AG04450 (cell line): ENCODE data around the gene CASR. TPM values are rescaled to one million over a fixed set of nuclear protein-coding genes. Genes with fewer than 3 reads are reported as not detected.

Experiments used
- CTCF ChIA-PET: fragments of 300-600, 350-600 bp; formaldehyde crosslinking; extraction: SDS; loops from one replicate; lab custom pipeline; 2022; ENCODE audit warnings: antibody characterized with exemption, inconsistent platforms; lab: Charles Lee
- POLR2A ChIA-PET: fragments of 350-600 bp; formaldehyde crosslinking; extraction: SDS; loops from one replicate; lab custom pipeline; 2021; ENCODE audit warnings: antibody characterized with exemption, inconsistent platforms; lab: Yijun Ruan, JAX
- DNase-seq: peaks from one replicate; pipeline ENCODE4 v3.0.0-alpha.2; 2011; ENCODE audit warnings: low read depth, low spot score
- H3K27ac ChIP-seq: one replicate; pipeline ENCODE4 v1.5.1; 2012; ENCODE audit warnings: low read depth, low read length, control low read depth
- H3K27me3 ChIP-seq: one replicate; pipeline ENCODE4 v1.6.0; 2012; ENCODE audit warnings: low read length; ENCODE audit not compliant: control insufficient read depth, insufficient read depth
- H3K4me3 ChIP-seq: 2 replicates; pipeline ENCODE4 v1.5.1; 2011; ENCODE audit warnings: mild to moderate bottlenecking, low read depth, low read length, control low read depth
- H3K9me3 ChIP-seq: 2 replicates; pipeline ENCODE4 v1.5.1; 2012; ENCODE audit warnings: low read length; ENCODE audit not compliant: control insufficient read depth, insufficient read depth
- CTCF ChIP-seq: IDR thresholded peaks from 2 replicates; pipeline ENCODE4 v1.5.1; 2011; ENCODE audit warnings: low read depth, low read length, control low read depth, inconsistent platforms
- polyA plus RNA-seq: library from polyadenylated mRNA; depleted of rRNA; stranded (reverse); fragments of >200 nt; gene quantifications from 2 replicates; pipeline ENCODE4 v1.2.3, GENCODE V29; 2011

CASR gene
- polyA plus RNA-seq, 1 experiment, result not detected

DNA sequence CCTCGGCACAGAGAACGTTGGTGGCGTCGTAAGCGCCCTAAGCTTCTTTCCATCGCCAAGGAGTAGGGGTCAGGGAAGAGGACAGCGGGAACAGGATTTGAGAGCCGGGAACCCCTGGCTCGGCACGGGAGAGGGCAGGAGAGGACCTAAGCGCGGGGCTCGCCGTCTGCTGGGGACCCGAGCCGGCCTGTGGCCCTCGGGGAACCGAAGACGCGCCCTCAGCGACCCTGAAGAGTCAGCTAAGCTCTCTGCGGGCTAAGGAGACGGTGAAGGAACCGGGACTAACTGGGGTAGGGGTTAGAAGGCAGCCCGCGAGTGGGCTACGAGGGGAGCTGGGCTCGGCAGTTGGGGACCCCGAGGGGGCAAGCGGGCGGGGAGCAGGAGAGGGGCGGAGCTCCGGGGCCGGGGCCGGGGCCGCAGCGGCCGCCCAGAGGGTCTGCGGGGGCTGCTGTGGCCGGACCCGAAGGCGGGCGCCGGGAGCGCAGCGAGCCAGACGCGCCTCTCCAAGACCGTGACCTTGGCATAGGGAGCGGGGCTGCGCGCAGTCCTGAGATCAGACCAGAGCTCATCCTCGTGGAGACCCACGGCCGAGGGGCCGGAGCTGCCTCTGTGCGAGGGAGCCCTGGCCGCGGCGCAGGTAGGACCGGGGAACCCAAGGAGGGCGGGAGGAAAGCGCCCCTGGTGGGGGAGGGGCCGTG, 574 bp downstream of the CASR start:
- no peak for DNase-seq
- TF ChIP-seq CTCF, result no peak
- Histone ChIP-seq H3K4me3 (no peak overlapping the region), H3K27me3 (peaks cover 19% of the 10 kb centered on the region), H3K9me3 (no peaks in the 10 kb centered on the region; the same call in 1 of the 2 replicates), H3K27ac (no peak overlapping the region)
- ChIA-PET CTCF (no interaction called here), POLR2A (no interaction called here)

DNA sequence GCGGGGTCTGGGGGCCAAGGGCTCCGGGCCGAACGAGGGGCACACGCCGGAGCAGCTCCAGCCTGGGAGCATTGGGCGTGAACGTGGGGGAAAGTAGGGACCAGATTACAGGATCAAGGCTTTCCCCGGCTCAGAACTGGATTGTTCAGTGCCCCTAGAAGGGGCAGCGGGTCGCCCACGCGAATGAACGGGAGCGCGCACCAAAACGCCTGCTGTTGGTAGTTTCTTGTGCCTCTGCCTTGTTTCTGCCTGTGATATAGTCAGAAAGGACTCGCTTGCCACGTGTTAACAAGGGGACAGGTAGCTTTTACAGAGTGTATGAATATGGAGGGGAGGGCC, 1.1 kb downstream of the CASR start:
- CTCF ChIA-PET, result no interaction called here

DNA sequence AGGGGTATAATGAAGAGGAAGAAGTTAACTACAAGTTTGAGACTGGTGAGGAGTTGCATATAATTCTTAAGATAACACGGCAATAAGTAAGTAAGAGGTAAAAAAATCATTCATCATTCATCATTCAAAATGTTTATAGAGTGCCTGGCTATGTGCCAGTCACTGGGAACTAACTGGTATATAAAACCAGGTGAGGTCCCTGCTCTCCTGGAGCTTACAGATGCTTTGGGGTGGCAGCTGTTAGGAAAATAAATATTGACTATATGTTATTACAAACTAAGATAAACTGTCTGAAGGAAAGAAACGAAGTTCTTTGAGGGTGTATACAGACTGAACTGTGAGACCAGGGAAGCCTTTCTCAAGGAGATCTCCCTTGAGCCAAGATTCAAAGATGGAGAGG, 2.9 kb downstream of the CASR start:
- ChIA-PET CTCF (no interaction called here), POLR2A (no interaction called here)
- no peaks in the 10 kb centered on the region; the same call in 1 of the 2 replicates for H3K9me3 ChIP-seq
- no peak for TF ChIP-seq CTCF
- DNase-seq, result no peak
- peaks cover 19% of the 10 kb centered on the region for H3K27me3 ChIP-seq
- no peak overlapping the region for H3K4me3 ChIP-seq
- no peak overlapping the region for H3K27ac ChIP-seq

More for the DNA sequence above, 1.1 kb downstream of the CASR start:
- no peak overlapping the region for H3K4me3 ChIP-seq
- POLR2A ChIA-PET, result no interaction called here
- no peaks in the 10 kb centered on the region; the same call in 1 of the 2 replicates for H3K9me3 ChIP-seq
- peaks cover 19% of the 10 kb centered on the region for H3K27me3 ChIP-seq
- no peak for TF ChIP-seq CTCF
- DNase-seq, result no peak
- H3K27ac ChIP-seq, result no peak overlapping the region

GRCh38 chr3:122188737-122189136, 5.3 kb downstream of the CASR start:
- no peak for DNase-seq
- no peak for TF ChIP-seq CTCF
- peaks cover 12% of the 10 kb centered on the region for H3K27me3 ChIP-seq
- ChIA-PET POLR2A (no interaction called here), CTCF (no interaction called here)
- no peak overlapping the region for H3K4me3 ChIP-seq
- no peaks in the 10 kb centered on the region for H3K9me3 ChIP-seq
- H3K27ac ChIP-seq, result no peak overlapping the region

GRCh38 chr3:122189357-122189756, 5.9 kb downstream of the CASR start:
- Histone ChIP-seq H3K4me3 (no peak overlapping the region), H3K27ac (no peak overlapping the region), H3K9me3 (no peaks in the 10 kb centered on the region), H3K27me3 (peaks cover 9% of the 10 kb centered on the region)
- TF ChIP-seq CTCF, result no peak
- ChIA-PET CTCF (no interaction called here), POLR2A (no interaction called here)
- DNase-seq, result no peak
